Sigmoid colon (tissue), 7 donors: ENCODE measurements around the gene HNRNPAB. TPM values are rescaled to one million over a fixed set of nuclear protein-coding genes. Genes with fewer than 3 reads are reported as not detected.

ENCODE experiments used
- DNase-seq: peaks from one replicate; pipeline ENCODE4 v3.0.0-alpha.2; 2019
- H3K27ac ChIP-seq, 4 donors: fragments of 200-600 bp; sonication (generic); one replicate each; pipeline ENCODE4 v1.5.1; 2016 to 2019; ENCODE audit warnings: mild to moderate bottlenecking in 1 of 4
- H3K27me3 ChIP-seq, 3 donors: fragments of 200-600 bp; sonication (generic); one replicate each; pipeline ENCODE4 v1.5.1; 2019; ENCODE audit warnings: mild to moderate bottlenecking in 1 of 3
- H3K36me3 ChIP-seq, 4 donors: fragments of 200-600 bp; sonication (generic); one replicate each; pipeline ENCODE4 v1.5.1; 2016 to 2019
- H3K4me1 ChIP-seq, 4 donors: fragments of 200-600 bp; sonication (generic); one replicate each; pipeline ENCODE4 v1.5.1; 2017 to 2019
- H3K4me3 ChIP-seq, 4 donors: fragments of 200-600 bp; sonication (generic); one replicate each; pipeline ENCODE4 v1.5.1; 2017 to 2019; ENCODE audit warnings: mild to moderate bottlenecking in 2 of 4, moderate library complexity in 1 of 4
- H3K9me3 ChIP-seq, 4 donors: fragments of 200-600 bp in 3 of 4; sonication (generic) in 3 of 4; one replicate each; pipeline versions ENCODE4 v1.5.1 to v1.6.1; 2013 to 2019
- EP300 ChIP-seq, 4 donors: sonication (generic); formaldehyde crosslinking; IDR thresholded peaks; one replicate each; pipeline ENCODE4 v1.6.1; 2017; ENCODE audit warnings: antibody characterized with exemption in 4 of 4
- POLR2A ChIP-seq, 2 donors: fragments of 450-650 bp; IDR thresholded peaks; one replicate each; pipeline ENCODE4 v1.6.1; 2016; ENCODE audit warnings: antibody characterized with exemption in 2 of 2, mild to moderate bottlenecking in 2 of 2, moderate library complexity in 2 of 2
- POLR2AphosphoS5 ChIP-seq, 4 donors: sonication (generic); formaldehyde crosslinking; IDR thresholded peaks; one replicate each; pipeline ENCODE4 v1.6.1; 2017; ENCODE audit warnings: antibody characterized with exemption in 4 of 4
- WGBS, 2 donors: extraction: QIAGEN DNeasy Blood & Tissue Kit; methylation state at CpG; one replicate each; pipeline ENCODE4 v1.1.7; 2013; 5-methylcytosine and 5-hydroxymethylcytosine counted together
- intact Hi-C: fragments of 100-400 bp; cut with DNase I; formaldehyde crosslinking; loops from one replicate; pipeline ENCODE4 v1.15.1; 2023
- polyA plus RNA-seq, 3 donors: library from polyadenylated mRNA; stranded (reverse); fragments of 200-250 nt; gene quantifications; one replicate each; pipeline ENCODE4 v1.2.3, GENCODE V29; 2013
- total RNA-seq, 4 donors: library from RNA; depleted of rRNA; stranded (reverse); fragments of >200 nt; gene quantifications; one replicate each; pipeline ENCODE4 v1.1.0, GENCODE V29; 2016
- TF ChIP-seq, protein P1 (sequence below), 4 experiments: fragments of 450-650 bp in 3 of 4; fragments of 200-600 bp in 1 of 4; IDR thresholded peaks; one replicate each; pipeline ENCODE4 v1.5.1; 2016 to 2019; ENCODE audit warnings: antibody characterized with exemption in 4 of 4, mild to moderate bottlenecking in 3 of 4, moderate library complexity in 2 of 4
- donor health status: healthy with polysubstance abuse.
- donor health status: Bipolar disorder and iron deficiency.
- donor health status: healthy.

The HNRNPAB gene
- total and polyA plus RNA-seq, 7 donors: 77.8 to 227 (median 101) TPM

DNA sequence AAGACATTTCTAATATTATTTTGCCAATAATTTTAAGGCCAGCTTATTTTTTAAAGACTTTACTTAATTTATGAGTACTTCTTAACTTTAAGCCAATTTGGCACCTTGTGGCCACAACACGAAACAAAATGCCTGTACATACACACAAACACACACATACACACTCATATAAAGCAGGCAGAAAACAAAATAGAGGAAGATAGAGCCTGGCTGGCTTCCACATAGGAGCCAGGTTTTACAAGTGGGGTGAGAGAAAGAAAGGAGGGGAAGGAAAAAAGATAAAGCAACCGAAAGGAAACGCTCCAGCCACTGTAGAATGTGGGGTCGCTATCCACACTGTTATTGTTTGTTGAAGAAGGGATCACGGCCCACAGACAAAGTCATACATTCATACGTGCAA lies 27.5 kb upstream of the HNRNPAB start:
- intact Hi-C loops: no loop called here
- H3K36me3 ChIP-seq: no peaks in the 10 kb centered on the region
- DNase-seq: no peak
- no peaks in the 10 kb centered on the region for H3K4me1 ChIP-seq
- no peak overlapping the region for H3K27ac ChIP-seq
- H3K9me3 ChIP-seq: no peaks in the 10 kb centered on the region
- WGBS, 2 donors: 75 to 83% methylated on average over 6 of the region's 6 CpGs
- H3K4me3 ChIP-seq: no peak overlapping the region
- peaks cover 0 to 10% (median 0%) of the 10 kb centered on the region in 3 donors for H3K27me3 ChIP-seq
- TF ChIP-seq EP300 (IDR thresholded peaks at IDR 0.05): no peak
- TF ChIP-seq, protein P1, sequence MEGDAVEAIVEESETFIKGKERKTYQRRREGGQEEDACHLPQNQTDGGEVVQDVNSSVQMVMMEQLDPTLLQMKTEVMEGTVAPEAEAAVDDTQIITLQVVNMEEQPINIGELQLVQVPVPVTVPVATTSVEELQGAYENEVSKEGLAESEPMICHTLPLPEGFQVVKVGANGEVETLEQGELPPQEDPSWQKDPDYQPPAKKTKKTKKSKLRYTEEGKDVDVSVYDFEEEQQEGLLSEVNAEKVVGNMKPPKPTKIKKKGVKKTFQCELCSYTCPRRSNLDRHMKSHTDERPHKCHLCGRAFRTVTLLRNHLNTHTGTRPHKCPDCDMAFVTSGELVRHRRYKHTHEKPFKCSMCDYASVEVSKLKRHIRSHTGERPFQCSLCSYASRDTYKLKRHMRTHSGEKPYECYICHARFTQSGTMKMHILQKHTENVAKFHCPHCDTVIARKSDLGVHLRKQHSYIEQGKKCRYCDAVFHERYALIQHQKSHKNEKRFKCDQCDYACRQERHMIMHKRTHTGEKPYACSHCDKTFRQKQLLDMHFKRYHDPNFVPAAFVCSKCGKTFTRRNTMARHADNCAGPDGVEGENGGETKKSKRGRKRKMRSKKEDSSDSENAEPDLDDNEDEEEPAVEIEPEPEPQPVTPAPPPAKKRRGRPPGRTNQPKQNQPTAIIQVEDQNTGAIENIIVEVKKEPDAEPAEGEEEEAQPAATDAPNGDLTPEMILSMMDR (IDR thresholded peaks at IDR 0.05): no peak
- TF ChIP-seq POLR2A (IDR thresholded peaks at IDR 0.05): no peak
- TF ChIP-seq POLR2AphosphoS5 (IDR thresholded peaks at IDR 0.05): no peak

GRCh38 chr5:178177569-178177968 lies 26.8 kb upstream of the HNRNPAB start:
- DNase-seq: no peak
- WGBS, 2 donors: 82 to 88% methylated on average over 8 of the region's 8 CpGs
- no peaks in the 10 kb centered on the region for H3K36me3 ChIP-seq
- H3K4me1 ChIP-seq: no peaks in the 10 kb centered on the region
- H3K4me3 ChIP-seq: no peak overlapping the region
- intact Hi-C loops: no loop called here
- no peaks in the 10 kb centered on the region for H3K9me3 ChIP-seq
- H3K27ac ChIP-seq: no peak overlapping the region
- peaks cover 0 to 10% (median 0%) of the 10 kb centered on the region in 3 donors for H3K27me3 ChIP-seq
- TF ChIP-seq POLR2A (IDR thresholded peaks at IDR 0.05) (no peak), EP300 (IDR thresholded peaks at IDR 0.05) (no peak), POLR2AphosphoS5 (IDR thresholded peaks at IDR 0.05) (no peak)
- TF ChIP-seq, protein P1 (IDR thresholded peaks at IDR 0.05): no peak

- Histone ChIP-seq H3K4me3 (no peak overlapping the region), H3K36me3 (no peaks in the 10 kb centered on the region), H3K27ac (no peak overlapping the region), H3K4me1 (no peaks in the 10 kb centered on the region), H3K27me3 (peaks cover 0 to 10% (median 0%) of the 10 kb centered on the region in 3 donors), H3K9me3 (no peaks in the 10 kb centered on the region)
- DNase-seq: no peak
- WGBS, 2 donors: 56 to 71% methylated on average over 9 of the region's 9 CpGs
- no peak for TF ChIP-seq POLR2A (IDR thresholded peaks at IDR 0.05)
- no peak for TF ChIP-seq EP300 (IDR thresholded peaks at IDR 0.05)
- TF ChIP-seq POLR2AphosphoS5 (IDR thresholded peaks at IDR 0.05): no peak
- TF ChIP-seq, protein P1 (IDR thresholded peaks at IDR 0.05): no peak
- intact Hi-C loops: no loop called here
Observed at GRCh38 chr5:178180141-178180863, 24.0 kb upstream of the HNRNPAB start.

GRCh38 chr5:178182158-178182876 lies 22.0 kb upstream of the HNRNPAB start:
- H3K9me3 ChIP-seq: no peaks in the 10 kb centered on the region
- no peak overlapping the region for H3K4me3 ChIP-seq
- DNase-seq: no peak
- no peaks in the 10 kb centered on the region for H3K36me3 ChIP-seq
- TF ChIP-seq, protein P1 (IDR thresholded peaks at IDR 0.05): no peak
- TF ChIP-seq POLR2AphosphoS5 (IDR thresholded peaks at IDR 0.05) (no peak), POLR2A (IDR thresholded peaks at IDR 0.05) (no peak), EP300 (IDR thresholded peaks at IDR 0.05) (no peak)
- 22 to 44% methylated on average over 4 of the region's 4 CpGs for WGBS, 2 donors
- intact Hi-C loops: no loop called here
- no peak overlapping the region for H3K27ac ChIP-seq
- H3K27me3 ChIP-seq: peaks cover 0 to 10% (median 0%) of the 10 kb centered on the region in 3 donors
- no peaks in the 10 kb centered on the region for H3K4me1 ChIP-seq
